A673 (cell line): Measurements from ENCODE around the gene SEMA6D. TPM values are rescaled to one million over a fixed set of nuclear protein-coding genes. Genes with fewer than 3 reads are reported as not detected.

ENCODE experiments used
- BruUV-seq: library from RNA; stranded (reverse); fragments of 400-500 nt; replicated peaks from 2 replicates; lab custom pipeline; 2021; lab: Mats Ljungman, UMichigan
- CTCF ChIA-PET: fragments of 300-600 bp; sonication (Branson Sonifier 250); formaldehyde crosslinking; loops from one replicate; lab custom pipeline; 2022; ENCODE audit warnings: antibody characterized with exemption; lab: Charles Lee
- POLR2A ChIA-PET: fragments of 300-600 bp; sonication (Branson Sonifier 250); formaldehyde crosslinking; loops from one replicate; lab custom pipeline; 2022; ENCODE audit warnings: antibody characterized with exemption; ENCODE audit not compliant: low non-redundant PET; lab: Charles Lee
- DNase-seq: peaks from one replicate; pipeline ENCODE4 v3.0.0-alpha.2; 2015; ENCODE audit warnings: low spot score
- H3K27ac ChIP-seq: fragments of 200-600 bp; sonication (generic); 2 replicates; pipeline ENCODE4 v1.5.1; 2016; ENCODE audit warnings: mixed run types, low read depth, mild to moderate bottlenecking, mixed read lengths, antibody characterized with exemption, low read length; ENCODE audit not compliant: poor library complexity, severe bottlenecking
- H3K27me3 ChIP-seq: fragments of 200-600 bp; sonication (generic); replicated peaks from 2 replicates; pipeline ENCODE4 v1.6.1; 2017; ENCODE audit warnings: mixed run types, low read depth, mild to moderate bottlenecking, mixed read lengths, antibody characterized with exemption, low read length; ENCODE audit not compliant: insufficient read depth, poor library complexity
- H3K36me3 ChIP-seq: fragments of 200-600 bp; sonication (generic); 2 replicates; pipeline ENCODE4 v1.6.1; 2016; ENCODE audit warnings: mixed run types, mild to moderate bottlenecking, mixed read lengths, antibody characterized with exemption, low read length; ENCODE audit not compliant: insufficient read depth, poor library complexity, severe bottlenecking
- H3K4me1 ChIP-seq: fragments of 200-600 bp; sonication (generic); 2 replicates; pipeline ENCODE4 v1.6.1; 2017; ENCODE audit warnings: mixed run types, mild to moderate bottlenecking, mixed read lengths, antibody characterized with exemption, low read length; ENCODE audit not compliant: insufficient read depth, poor library complexity, severe bottlenecking
- H3K4me3 ChIP-seq: fragments of 200-600 bp; sonication (generic); 2 replicates; pipeline ENCODE4 v1.5.1; 2016; ENCODE audit warnings: low read depth, mixed run types, mild to moderate bottlenecking, mixed read lengths, low read length; ENCODE audit not compliant: poor library complexity, severe bottlenecking
- H3K9me3 ChIP-seq: fragments of 200-600 bp; sonication (generic); 2 replicates; pipeline ENCODE4 v1.6.1; 2016; ENCODE audit warnings: mixed run types, low read depth, mild to moderate bottlenecking, mixed read lengths, antibody characterized with exemption, low read length; ENCODE audit not compliant: poor library complexity, severe bottlenecking
- CTCF ChIP-seq: fragments of 300-800, 200-600 bp; sonication (generic); conservative IDR thresholded peaks from 2 replicates; pipeline ENCODE4 v1.5.1; 2017; ENCODE audit warnings: low read depth, mild to moderate bottlenecking, antibody characterized with exemption, low read length, moderate library complexity, mixed read lengths
- EZH2 ChIP-seq: fragments of 200-600 bp; sonication (generic); IDR thresholded peaks from 2 replicates; pipeline ENCODE4 v1.6.1; 2017; ENCODE audit warnings: borderline replicate concordance, low read depth, mild to moderate bottlenecking, mixed read lengths, antibody characterized with exemption, low read length; ENCODE audit not compliant: poor library complexity, severe bottlenecking
- intact Hi-C: fragments of 100-400 bp; cut with micrococcal nuclease; formaldehyde crosslinking; loops from one replicate; pipeline ENCODE4 v1.10.0; 2022; ENCODE audit not compliant: unreplicated experiment
- total RNA-seq: library from RNA; stranded (reverse); gene quantifications from 2 replicates; pipeline ENCODE4 v1.2.3, GENCODE V29; 2021

SEMA6D gene
- total RNA-seq, 1 experiment from 2014 or later, result 11.0 TPM

- DNase-seq, result no peak
- H3K9me3 ChIP-seq, result no peaks in the 10 kb centered on the region
- H3K4me1 ChIP-seq, result peaks cover 27% of the 10 kb centered on the region
- no peak for TF ChIP-seq CTCF
- TF ChIP-seq EZH2, result no peak
- BruUV-seq, result no TSS peak
- ChIA-PET POLR2A (no interaction called here), CTCF (no interaction called here)
- H3K36me3 ChIP-seq, result no peaks in the 10 kb centered on the region
- intact Hi-C loops, result no loop called here
- no peaks in the 10 kb centered on the region for H3K27me3 ChIP-seq
- H3K27ac ChIP-seq, result no peak overlapping the region
- no peak overlapping the region for H3K4me3 ChIP-seq
These were observed 25.4 kb upstream of the SEMA6D start for GRCh38 chr15:47691882-47692281.

- Histone ChIP-seq H3K27ac (no peak overlapping the region), H3K27me3 (no peaks in the 10 kb centered on the region), H3K4me1 (peaks cover 8% of the 10 kb centered on the region), H3K9me3 (no peaks in the 10 kb centered on the region), H3K36me3 (no peaks in the 10 kb centered on the region), H3K4me3 (no peak overlapping the region)
- no TSS peak for BruUV-seq
- intact Hi-C loops, result no loop called here
- no peak for DNase-seq
- TF ChIP-seq CTCF, result no peak
- TF ChIP-seq EZH2, result no peak
- POLR2A ChIA-PET, result no interaction called here
- CTCF ChIA-PET, result no interaction called here
These were observed 21.0 kb upstream of the SEMA6D start for GRCh38 chr15:47696351-47696750.

- POLR2A ChIA-PET, result no interaction called here
- H3K9me3 ChIP-seq, result no peaks in the 10 kb centered on the region
- intact Hi-C loops, result no loop called here
These were observed 11.9 kb upstream of the SEMA6D start for GRCh38 chr15:47705281-47705997.

More at GRCh38 chr15:47705281-47705997, 11.9 kb upstream of the SEMA6D start:
- H3K4me1 ChIP-seq, result peaks cover 15% of the 10 kb centered on the region
- no peak overlapping the region for H3K4me3 ChIP-seq
- TF ChIP-seq EZH2 (no peak), CTCF (no peak)
- H3K27ac ChIP-seq, result no peak overlapping the region
- no peak for DNase-seq
- H3K27me3 ChIP-seq, result no peaks in the 10 kb centered on the region
- no peaks in the 10 kb centered on the region for H3K36me3 ChIP-seq
- BruUV-seq, result no TSS peak
- CTCF ChIA-PET, result no interaction called here
